GM18517 (cell line): ENCODE measurements around the gene UNC13C.

Experiments used
- ATAC-seq: cut with Tn5 transposase; IDR thresholded peaks from one replicate; pipeline ENCODE4 v1.9.1; 2021; ENCODE audit warnings: mild to moderate bottlenecking, moderate library complexity; ENCODE audit not compliant: unreplicated experiment

The UNC13C gene

GRCh38 chr15:54289590-54290136 lies 311.4 kb downstream of the UNC13C start:
- no peak for ATAC-seq

- no peak for ATAC-seq
Observed at GRCh38 chr15:54298396-54298795, 320.2 kb downstream of the UNC13C start.

- ATAC-seq: no peak
Observed at GRCh38 chr15:54304321-54304720, 326.1 kb downstream of the UNC13C start.

GRCh38 chr15:54305138-54305537 lies 326.9 kb downstream of the UNC13C start:
- no peak for ATAC-seq

DNA sequence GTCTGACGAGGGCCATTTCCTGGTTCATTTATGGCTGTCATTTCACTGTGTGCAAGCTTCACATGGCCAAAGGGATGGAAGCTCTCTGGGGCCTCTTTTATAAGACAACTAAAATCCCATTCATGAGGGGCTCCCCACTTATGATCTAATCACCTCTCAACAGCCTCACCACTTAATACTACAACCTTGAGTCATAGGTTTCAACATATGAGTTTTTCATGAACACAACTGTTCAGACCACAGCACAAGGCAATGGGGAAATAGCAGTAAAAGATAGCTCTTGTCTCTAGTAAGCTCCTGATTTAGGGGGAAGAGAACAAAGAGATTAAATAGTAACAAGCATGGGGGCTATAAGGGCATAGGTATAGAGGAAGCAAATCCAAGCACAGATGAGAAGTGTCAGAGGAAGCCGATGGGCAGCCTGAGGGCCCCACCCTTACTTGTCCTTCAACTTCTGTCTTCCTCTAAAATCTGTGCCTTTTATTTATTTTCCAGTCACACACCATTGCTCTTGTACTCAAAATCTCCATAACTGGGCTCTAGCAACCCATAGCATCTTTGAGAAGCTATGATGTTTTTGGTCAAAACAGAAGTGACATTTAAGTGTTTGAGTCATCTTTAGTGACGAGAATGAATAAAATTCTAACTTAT lies 329.1 kb downstream of the UNC13C start:
- ATAC-seq: no peak

GRCh38 chr15:54307926-54308325 lies 329.7 kb downstream of the UNC13C start:
- no peak for ATAC-seq

- ATAC-seq: no peak
Observed at GRCh38 chr15:54312528-54312927, 334.3 kb downstream of the UNC13C start.

- no peak for ATAC-seq
Observed at GRCh38 chr15:54321426-54321825, 343.2 kb downstream of the UNC13C start.

- ATAC-seq: no peak
Observed at GRCh38 chr15:54322341-54322740, 344.1 kb downstream of the UNC13C start.

DNA sequence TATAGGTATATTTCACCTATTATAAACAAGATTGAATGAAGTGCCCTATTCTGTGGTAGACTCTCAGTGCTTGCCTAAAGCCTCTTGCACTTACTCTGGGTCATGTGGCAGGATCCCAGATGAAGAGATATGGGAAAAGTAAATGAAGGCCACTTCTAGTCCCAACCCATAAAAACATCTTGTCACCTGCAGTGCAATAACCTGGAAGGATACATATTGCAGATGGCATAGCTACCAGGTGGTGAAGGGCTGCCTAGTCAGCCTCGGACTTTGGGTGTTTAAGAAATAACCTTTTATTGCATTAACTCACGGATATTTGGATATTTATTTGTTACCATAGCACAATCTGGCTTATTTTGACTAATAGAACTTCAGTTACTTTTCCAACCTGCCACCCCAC lies 367.1 kb downstream of the UNC13C start:
- ATAC-seq: no peak

DNA sequence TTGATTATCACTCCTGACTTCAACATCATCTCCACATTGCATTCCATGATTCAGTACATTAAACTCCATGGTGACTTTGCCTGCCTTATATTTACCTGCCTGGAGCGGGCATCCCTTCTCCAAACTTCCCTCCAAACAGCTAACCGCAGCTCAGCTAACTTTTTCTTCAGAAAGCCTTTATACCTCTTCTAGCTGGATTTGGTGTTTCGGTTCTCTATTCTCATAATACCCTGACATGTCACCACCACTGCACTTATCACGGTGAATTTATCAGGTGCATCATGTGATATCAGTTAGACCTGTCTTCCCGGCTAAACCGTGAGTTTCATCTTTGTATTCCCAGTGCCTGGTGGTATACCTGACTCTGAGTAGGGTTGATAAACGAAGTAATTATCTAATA lies 367.6 kb downstream of the UNC13C start:
- no peak for ATAC-seq

GRCh38 chr15:54347082-54347827 lies 369.0 kb downstream of the UNC13C start:
- ATAC-seq: no peak

DNA sequence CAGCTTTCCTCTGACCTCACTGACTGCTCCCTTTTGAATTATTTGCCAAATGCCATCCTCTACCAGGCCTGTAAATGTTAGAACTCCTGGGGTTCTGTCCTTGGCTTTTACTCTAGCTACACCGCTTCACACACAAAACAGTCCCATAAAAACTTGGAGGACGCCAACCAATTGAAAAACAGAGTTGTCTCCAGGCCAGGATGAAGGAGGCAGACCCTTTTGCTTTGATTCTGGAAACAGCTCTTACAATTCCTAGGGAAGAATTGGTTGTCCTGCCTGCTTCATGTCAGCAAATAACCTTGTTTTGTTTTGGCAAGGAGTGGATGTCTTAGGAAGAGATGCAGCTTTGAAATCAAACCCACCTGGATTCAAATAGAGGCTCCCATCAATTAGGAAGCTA lies 375.5 kb downstream of the UNC13C start:
- ATAC-seq: no peak

- ATAC-seq: no peak
Observed at GRCh38 chr15:54354341-54354740, 376.1 kb downstream of the UNC13C start.

DNA sequence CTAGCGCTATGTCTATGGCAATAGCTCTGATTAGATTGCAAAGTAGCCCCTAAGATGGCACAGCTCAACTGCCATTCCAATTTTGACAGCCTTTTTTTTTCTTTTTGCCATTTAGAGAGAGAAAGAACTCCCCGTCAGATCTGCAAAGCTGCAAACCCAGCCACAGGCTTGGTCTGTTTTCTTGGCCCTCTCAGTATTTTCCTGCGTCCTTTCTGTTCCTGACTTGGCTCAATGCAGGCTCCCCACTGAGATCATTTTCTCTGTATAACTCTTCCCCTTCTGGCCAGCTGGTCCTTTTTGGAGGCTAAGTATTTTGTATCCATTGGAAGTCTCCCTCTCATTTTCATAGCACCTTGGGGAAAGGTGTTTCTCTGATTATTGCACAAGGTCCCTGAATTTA lies 386.7 kb downstream of the UNC13C start:
- no peak for ATAC-seq

DNA sequence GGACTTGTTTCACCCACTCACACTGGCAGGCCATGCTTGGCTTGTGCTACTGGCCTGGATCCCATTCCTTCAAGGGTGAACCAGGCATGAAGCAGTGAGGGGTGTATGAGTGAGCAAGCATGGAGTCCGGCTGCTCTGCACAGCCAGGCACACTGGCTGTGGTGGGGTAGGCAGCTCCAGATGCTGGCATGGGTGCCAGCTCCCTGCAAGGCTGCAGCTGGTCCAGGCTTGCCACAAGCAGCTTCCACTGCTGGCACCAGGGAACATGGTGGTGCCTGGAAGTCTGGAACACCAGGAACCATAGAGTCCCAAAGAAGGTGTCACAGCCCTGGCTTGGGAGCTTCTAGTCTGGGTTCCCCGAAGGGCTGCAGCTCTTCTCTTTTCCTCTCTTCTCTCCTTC lies 395.1 kb downstream of the UNC13C start:
- ATAC-seq: no peak

DNA sequence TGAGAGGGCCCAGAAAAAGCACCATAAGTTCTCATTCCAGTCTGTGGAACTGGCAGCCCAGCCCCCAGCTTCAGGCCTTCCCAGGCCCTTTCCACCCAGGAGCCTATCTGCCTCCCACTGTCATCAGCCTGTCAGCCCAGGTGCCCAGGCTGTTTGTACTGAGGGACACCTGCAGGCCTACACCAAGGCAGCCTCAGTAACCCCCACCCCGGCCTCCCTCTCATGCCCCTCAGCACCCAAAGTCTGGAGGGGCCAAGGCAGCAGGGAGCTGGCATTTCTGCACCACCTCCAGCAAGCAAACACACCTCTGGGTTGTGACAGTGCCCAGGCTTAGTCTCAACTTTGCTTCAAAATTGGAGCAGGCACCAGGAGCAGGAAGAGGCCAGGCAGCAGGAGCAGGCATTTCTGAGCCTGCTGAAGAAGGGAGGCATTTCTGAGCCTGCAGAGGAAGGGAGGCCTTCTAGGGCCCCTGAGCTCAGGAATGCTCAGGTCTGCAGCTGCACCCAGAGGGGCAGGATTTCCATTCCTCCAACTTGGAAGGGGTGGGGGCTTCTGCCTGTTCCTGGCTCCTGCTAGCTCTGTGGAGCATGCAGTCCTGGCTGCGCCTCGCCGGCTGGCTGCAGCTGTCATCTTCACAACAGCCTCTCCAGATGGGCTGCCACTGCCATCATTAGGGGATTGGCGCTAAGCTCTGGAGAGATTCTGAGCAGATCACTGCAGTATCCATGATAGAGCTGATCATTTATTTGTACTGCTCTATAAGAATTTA lies 396.1 kb downstream of the UNC13C start:
- no peak for ATAC-seq

DNA sequence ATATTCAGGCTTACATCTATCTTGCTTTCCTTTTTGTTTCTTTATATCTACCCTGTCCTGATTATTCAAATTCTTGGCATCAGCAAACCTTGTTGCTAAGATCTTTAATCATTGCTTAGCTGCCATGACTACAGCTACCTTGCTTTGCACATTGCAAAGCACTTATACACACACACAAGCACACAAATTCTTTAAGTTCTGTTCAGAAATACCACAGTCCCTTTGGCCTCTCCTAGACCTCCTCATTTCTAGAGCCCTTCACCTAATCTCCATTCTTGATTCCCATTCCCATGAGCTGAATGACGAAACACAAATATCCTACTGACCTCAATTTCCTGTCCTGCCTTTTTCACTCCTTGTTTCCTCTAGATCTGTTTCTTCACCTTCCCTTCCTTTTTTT lies 409.6 kb downstream of the UNC13C start:
- ATAC-seq: no peak

DNA sequence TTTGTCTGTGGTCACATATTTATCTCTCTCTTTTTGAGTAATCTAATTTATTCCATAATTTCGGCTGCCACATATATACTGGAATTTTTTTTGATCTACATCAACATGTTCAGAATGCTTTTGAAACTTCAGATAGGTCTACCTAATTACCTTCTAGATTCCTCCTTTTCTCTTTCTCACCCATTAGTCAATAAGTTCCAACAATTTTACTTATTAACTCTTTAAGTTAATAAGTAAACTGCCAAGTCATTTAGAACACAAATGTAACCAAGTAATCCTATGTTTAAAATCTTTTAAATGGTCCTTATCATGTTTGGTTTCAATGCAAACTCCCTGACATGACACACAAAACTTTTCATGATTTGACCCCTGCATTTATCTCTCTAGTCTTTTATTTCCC lies 410.5 kb downstream of the UNC13C start:
- ATAC-seq: no peak

GRCh38 chr15:54410481-54410880 lies 432.2 kb downstream of the UNC13C start:
- no peak for ATAC-seq

- ATAC-seq: no peak
Observed at GRCh38 chr15:54424171-54424570, 445.9 kb downstream of the UNC13C start.

DNA sequence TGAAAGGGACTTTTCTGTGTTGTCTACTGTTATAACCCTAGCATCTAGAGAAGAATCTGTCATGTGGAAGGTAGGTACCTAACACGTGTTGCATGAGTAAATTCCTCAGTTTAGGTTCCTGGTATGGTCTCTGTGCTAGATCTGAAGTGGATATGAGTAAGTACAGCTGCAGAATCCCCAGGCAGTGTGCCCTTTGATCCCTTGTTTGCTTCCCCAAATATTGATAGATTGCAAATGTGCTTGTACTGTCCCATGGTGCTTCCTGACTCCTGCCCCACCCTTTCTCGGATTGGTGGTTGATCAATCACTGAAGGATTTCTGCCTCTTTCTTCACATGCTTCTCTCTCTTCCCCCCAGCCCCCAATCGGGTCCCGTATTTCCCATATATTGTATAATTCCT lies 450.4 kb downstream of the UNC13C start:
- ATAC-seq: no peak
